ENCODE measurements around the gene MC3R.
"Not testable (repeated sequence)": the region's sequence is repeated elsewhere in the genome, so short reads cannot be mapped to it uniquely, and the experiment has no call there.

The MC3R gene
- 0 reads per million in 2 donors for total RNA-seq

DNA sequence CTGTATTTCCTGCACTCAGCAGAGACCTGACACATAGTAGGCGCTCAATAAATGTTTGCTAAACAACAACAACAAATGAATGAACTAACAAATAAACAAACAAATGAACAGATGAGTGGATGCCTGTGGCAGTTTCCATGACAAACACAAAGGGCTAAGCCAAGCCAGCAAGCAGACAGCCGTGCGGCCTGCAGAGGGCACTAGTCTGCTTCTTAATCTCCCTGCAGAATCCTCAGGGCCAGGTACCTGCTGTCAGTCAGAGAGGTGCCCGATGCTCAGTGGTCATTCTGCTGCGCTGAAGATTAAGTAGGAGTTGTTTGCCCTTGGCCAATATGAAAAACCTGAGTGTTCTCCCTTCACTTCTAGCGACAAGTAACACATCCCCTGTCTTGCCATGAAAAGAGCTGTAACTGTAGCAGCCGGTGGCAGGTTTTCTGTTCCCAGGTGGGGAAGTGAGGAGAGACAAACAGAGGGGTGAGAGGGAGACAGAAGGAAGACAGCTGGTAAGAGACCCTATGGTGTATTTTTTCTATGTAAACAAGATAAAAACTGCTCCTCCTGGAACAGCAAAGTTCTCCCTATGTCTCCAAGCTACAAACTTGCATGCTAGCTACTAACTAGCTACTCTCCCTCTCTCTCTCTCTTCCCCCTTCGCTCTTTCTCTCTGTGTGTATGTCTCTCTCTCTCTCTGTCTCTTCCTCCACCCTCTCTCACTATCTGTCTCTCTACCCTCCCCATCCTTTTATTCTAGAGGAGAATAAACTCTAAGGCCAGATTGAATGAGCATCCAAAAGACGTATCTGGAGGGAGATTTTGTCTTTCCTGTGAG lies at the start of gene MC3R:
TSS of gene MC3R (plus strand) at position 779 of the 829 bp plus-strand sequence. CDS start 112 bp downstream, outside the sequence.
- DNase-seq = peak; percentile 13

- no peak for DNase-seq
Measured at GRCh38 chr20:56200456-56200855, 48.1 kb upstream of the MC3R start.

DNA sequence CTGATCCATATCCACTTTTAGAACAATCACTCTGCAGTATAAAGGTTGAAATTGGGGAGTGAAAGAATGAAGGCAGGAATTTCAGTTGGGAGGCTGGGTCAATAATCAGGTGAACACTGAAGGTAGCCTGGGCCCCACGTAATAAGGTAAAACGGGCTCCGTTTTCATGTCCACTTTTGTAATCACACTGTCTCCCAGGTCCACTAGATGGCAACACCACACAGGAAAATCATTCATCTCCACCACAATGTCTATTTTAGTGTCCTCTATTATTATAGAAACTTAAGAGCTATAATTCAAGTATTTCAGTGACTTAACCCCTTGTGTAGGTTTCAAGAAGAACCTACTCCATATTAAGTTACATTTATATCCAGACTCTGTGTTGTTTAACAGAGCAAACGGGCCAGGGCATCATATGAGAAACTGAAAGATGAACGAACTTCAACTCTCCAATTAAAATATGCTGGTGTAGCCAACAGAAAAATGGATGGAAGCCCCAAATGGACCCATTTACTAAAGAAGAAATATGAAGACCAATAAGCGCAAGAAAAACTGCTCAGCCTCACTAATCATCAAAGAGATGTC lies 45.9 kb upstream of the MC3R start:
- no peak for DNase-seq

DNA sequence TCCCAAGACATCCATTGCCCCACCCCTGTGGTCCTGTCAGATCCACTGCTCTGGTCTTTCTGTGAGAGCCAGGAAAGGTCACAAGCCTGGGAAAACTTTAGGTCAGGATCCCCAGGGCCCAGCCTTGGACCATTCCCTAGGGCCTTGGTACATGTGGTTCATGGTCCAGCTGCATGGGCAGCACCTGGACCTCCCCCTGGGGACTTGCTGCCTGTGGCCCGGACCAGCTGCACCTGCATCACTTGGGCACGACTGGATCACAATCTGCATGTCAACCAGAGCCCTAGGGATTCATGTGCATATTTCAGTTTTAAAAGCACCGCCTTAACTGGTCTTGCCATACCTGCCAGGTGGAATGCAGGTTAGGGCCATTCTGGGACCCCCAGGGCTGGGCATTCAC lies 44.3 kb upstream of the MC3R start:
- no peak for DNase-seq

DNA sequence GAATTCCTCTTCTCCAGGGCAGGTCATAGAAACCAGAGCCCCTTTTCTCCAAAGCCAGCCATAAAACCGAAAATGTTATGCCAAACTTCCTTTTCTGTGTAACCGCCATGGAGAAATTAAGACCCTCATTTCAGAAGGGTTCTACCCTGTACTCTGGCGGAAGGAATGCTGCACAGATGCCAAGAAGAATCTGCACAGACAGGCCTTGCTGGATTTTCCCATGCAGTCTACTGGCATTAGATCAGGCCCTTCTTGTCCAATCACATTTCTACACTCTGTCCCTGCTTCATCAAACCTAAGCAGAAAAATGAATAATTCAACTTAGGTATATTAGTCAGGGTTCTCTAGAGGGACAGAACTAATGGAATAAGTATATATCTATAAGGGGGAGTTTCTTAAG lies 43.2 kb upstream of the MC3R start:
- no peak for DNase-seq

GRCh38 chr20:56207656-56208055 lies 40.9 kb upstream of the MC3R start:
- DNase-seq = no peak

DNA sequence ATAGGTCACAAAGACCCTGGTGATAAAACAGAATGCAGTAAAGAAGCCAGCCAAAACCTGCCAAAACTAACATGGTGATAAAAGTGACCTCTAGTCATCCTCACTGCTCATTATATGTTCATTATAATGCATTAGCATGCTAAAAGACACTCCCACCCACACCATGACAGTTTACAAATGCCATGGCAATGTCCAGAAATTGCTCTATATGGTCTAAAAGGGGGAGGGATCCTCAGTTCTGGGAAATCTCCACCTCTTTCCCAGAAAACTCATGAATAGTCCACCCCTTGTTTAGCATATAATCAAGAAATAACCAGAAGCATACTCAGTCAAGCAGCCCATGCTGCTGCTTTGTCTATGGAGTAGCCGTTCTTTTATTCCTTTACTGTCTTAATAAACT lies 40.4 kb upstream of the MC3R start:
- no peak for DNase-seq

- no peak for DNase-seq
Measured at GRCh38 chr20:56211051-56211450, 37.5 kb upstream of the MC3R start.

GRCh38 chr20:56212091-56212490 lies 36.4 kb upstream of the MC3R start:
- no peak for DNase-seq

DNA sequence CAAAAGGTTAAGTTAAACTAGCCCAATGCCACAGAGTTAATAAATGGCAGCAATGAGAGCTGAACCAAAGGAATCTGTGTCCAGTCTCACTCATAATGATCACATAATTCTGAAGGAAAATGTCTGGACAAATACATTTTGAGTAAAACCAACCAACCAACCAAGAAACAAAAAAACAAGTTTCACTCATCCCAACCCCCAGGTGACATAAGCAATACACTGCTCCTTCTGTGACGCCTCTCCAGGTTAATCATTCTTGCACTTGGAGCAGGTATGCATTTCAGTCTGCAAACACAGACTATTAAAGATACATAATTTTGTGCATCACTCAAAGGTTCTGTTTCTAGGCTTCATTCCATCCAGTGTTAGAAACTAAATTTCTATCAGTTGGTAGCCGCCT lies 35.2 kb upstream of the MC3R start:
- DNase-seq = no peak

- no peak for DNase-seq
Measured at GRCh38 chr20:56215115-56215514, 33.4 kb upstream of the MC3R start.

DNA sequence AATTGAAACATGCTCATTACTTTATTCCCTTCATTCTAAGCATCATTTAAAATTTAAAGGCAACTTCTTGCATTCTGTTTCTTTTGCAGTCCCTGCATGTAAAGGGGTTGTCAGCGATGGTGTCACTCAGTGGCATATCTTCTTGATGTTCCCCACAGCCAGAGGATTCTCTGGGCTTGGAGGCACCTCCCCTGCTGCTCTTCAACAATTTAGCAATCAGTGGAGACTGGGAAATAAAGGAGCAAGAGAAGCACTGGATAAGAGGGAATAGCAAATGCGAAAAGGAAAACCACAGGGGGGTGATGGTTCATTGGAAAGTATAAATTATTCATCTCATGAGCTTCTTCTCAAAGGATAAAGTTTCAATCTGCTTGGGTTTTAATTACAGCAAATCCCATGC lies 30.7 kb upstream of the MC3R start:
- DNase-seq = no peak

DNA sequence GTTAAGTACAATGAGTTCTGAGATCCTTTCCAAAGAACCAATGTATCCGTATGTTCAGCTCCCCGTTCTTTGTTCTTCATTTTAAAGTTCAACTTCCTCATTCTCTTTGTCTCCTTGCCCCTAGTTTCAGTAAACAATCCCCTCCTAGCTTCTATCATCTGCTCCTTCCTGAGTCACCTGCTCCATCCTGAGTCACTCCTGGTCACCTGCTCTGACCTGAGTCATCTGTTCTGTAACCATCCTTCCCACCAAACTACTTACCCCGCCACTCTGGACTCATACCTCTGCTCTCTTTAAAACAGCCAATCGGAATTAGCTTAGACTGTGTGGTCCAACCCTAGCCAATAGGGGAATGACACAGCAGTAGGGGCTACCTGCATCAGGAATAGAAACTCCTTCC lies 27.3 kb upstream of the MC3R start:
- DNase-seq = not testable (repeated sequence)

- DNase-seq = no peak
Measured at GRCh38 chr20:56222201-56222600, 26.3 kb upstream of the MC3R start.

DNA sequence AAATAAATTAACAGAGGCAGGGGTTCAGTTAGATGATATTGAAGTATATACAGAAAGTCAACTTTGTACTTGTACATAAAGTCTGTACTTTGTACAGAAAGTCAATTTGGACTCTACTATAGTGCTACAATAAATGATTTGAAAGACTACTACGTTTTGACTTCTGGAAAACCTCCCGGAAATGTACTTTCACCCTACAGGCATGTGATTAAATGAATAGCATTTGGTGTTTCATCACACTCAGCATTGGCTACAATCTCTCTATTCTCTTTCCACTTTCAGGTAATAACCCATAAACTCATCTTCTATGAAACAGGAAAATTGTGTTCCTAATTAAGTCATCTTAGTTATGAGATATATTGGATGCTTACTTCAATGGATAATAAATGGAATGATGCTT lies 25.6 kb upstream of the MC3R start:
- DNase-seq = no peak

GRCh38 chr20:56223352-56223751 lies 25.2 kb upstream of the MC3R start:
- no peak for DNase-seq

DNA sequence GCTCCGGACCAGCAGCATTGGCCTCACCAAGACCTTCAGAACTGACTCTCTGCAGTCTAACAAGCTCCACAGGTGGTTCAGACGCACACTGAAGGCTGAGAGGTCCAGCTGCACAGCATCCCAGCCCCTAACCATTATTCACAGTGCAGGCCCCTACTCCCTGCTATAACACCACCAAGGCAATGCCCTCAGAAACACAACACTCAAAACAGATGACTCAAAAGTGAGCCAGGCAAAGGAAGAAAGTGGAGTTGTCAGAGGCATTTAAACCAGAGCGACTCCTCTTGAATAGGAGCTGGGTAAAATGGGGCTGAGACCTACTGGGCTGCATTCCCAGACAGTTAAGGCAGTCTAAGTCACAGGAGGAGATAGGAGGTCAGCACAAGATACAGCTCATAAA lies 20.5 kb upstream of the MC3R start:
- no peak for DNase-seq

DNA sequence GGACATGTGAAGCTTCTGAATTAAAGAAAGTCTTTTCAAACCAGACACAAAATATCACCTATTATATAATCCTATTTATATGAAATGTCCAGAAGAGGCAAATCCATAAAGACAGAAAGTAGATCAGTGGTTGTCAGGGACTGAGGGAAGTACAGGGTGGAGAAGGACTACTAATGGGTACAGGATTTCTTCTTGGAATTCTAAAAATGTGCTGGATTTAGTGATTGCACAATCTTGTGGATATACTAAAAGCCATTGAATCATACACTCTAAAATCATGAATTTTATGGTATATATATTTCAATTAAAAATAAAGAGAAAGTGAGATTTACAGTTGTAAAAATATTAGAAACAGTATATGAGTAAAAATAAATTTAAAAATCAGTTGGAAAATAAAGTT lies 18.7 kb upstream of the MC3R start:
- no peak for DNase-seq

DNA sequence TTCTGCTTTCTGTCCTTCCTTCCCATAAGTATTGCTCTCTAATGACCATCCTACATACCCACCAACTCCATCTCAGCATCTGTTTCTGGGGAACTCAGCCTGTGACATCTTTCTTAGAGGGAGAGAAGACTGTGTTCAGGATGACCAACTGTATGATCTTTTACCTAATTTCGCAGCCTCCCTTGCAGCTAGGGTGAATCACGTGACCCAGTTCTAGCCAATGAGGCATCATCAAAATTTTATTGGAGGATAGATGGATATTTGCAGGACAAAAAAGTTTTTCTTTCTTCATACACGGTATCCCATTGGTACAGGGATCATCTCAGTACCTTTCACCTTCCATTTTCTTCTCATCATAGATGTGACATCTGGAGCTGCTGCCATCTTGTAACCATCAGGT lies 14.4 kb upstream of the MC3R start:
- DNase-seq = no peak

DNA sequence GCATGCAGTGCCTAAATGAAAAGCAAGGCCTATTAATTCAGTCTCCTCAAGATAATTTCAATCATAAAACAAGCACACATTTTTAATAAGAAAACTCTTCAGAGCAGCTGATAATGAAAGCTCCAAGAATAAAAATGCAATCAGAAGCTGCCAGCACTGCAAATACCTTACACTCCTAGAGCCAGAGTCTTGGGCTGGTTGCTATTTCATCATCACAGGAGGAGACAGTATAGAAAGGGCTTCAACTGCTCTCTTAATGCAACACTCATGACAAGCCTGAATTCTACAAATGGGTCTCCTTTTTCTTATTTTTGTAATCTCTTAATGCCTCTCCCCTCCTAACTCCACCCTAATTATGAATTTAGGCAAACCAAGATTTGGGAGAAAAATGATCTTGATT lies 11.2 kb upstream of the MC3R start:
- no peak for DNase-seq

DNA sequence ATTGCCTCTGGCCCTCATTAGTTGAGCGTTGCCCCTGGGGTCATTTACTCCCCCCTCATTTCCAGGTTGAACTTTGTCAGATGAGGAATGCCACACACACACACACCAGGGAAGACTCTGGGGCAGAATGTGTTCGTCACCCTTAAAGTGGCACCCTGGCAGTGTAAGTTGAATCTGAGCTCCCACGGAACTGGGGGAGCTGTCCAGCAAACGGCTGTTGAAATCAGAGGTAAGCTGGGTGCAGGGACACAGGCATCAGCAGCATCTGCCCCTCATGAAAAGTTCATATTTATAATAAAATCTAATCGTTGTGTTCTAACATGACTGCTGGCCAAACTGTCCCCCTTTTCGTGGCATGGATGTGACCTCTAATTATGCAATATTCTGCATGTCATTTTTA lies 4.3 kb upstream of the MC3R start:
- DNase-seq = no peak

GRCh38 chr20:56245761-56246160 lies 2.8 kb upstream of the MC3R start:
- DNase-seq = no peak

DNA sequence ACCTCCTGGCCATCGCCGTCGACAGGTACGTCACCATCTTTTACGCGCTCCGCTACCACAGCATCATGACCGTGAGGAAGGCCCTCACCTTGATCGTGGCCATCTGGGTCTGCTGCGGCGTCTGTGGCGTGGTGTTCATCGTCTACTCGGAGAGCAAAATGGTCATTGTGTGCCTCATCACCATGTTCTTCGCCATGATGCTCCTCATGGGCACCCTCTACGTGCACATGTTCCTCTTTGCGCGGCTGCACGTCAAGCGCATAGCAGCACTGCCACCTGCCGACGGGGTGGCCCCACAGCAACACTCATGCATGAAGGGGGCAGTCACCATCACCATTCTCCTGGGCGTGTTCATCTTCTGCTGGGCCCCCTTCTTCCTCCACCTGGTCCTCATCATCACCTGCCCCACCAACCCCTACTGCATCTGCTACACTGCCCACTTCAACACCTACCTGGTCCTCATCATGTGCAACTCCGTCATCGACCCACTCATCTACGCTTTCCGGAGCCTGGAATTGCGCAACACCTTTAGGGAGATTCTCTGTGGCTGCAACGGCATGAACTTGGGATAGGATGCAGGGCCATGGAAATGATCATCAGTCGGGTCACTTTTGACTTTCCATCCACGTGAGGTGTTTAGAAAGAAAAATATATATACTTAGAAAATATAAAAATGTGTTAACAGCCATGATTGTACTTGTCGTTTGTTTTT lies 868 bp downstream of the MC3R start:
- no peak for DNase-seq

DNA sequence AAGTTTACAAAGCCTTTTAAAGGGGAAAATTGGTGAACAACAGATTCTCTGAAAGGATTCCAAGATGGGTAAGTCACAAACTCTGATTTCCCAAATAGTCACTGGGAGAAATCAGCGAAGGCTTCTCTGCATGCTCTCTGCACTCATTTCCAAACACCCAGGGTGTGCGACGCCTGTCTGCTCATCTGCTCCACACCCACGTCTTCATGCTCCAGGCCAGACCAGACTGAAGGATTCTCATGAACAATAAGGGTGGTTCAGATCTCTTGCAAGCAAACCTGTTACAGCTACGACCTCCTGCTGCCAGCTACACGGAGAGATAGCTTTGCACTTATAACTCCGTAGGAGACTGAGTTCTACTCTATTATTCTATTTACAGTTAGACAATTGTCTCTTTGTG lies 1.4 kb downstream of the MC3R start:
- no peak for DNase-seq

All from T-helper 9 cell (primary cell).